Activated CD4-positive, alpha-beta T cell treated with anti-CD3 and anti-CD28 coated beads for 36 hours (primary cell): ENCODE measurements around the gene PLEKHM3. TPM values are rescaled to one million over a fixed set of nuclear protein-coding genes. Genes with fewer than 3 reads are reported as not detected.
A peak's percentile ranks its signal among the peaks of the same experiment; 100 is the strongest.

Source experiments
- ATAC-seq: fragments of 200-7000 bp; cut with Tn5 transposase; one replicate; pipeline ENCODE4 v1.10.0; 2021; ENCODE audit warnings: mild to moderate bottlenecking, moderate library complexity
- CTCF ChIA-PET: fragments of 350-600 bp; sonication (Branson Sonifier 250); formaldehyde crosslinking; loops from one replicate; lab custom pipeline; 2021; ENCODE audit warnings: antibody characterized with exemption; lab: Charles Lee
- POLR2A ChIA-PET: fragments of 350-600 bp; sonication (Branson Sonifier 250); formaldehyde crosslinking; loops from one replicate; lab custom pipeline; 2021; ENCODE audit warnings: antibody characterized with exemption, inconsistent platforms; lab: Charles Lee
- DNase-seq: peaks from one replicate; pipeline ENCODE4 v3.0.0-alpha.2; 2020
- H3K27ac Mint-ChIP-seq: one replicate; pipeline ENCODE4 v1.8.0; 2021; ENCODE audit warnings: mixed read lengths
- H3K27me3 Mint-ChIP-seq: one replicate; pipeline ENCODE4 v1.8.0; 2021; ENCODE audit warnings: mixed read lengths
- H3K36me3 Mint-ChIP-seq: one replicate; pipeline ENCODE4 v1.8.0; 2021; ENCODE audit warnings: low read depth, mixed read lengths
- H3K4me1 Mint-ChIP-seq: one replicate; pipeline ENCODE4 v1.8.0; 2021; ENCODE audit warnings: mixed read lengths
- H3K4me3 Mint-ChIP-seq: one replicate; pipeline ENCODE4 v1.8.0; 2021; ENCODE audit warnings: mild to moderate bottlenecking, moderate library complexity, mixed read lengths
- H3K9me3 Mint-ChIP-seq: one replicate; pipeline ENCODE4 v1.8.0; 2021; ENCODE audit warnings: low read depth, mixed read lengths
- intact Hi-C, 2 experiments: fragments of 100-400 bp; cut with DNase I in 1 of 2; cut with micrococcal nuclease in 1 of 2; formaldehyde crosslinking; loops; one replicate each; pipeline versions ENCODE4 v1.14.2 to v1.15.1; 2022 to 2024; cut with DNase I, micrococcal nuclease
- total RNA-seq, 2 experiments: library from RNA; stranded (reverse); gene quantifications; one replicate each; pipeline ENCODE4 v1.2.3, GENCODE V29; 2021

The PLEKHM3 gene
- total RNA-seq, 2 experiments from 2014 or later = 4.5 to 5.2 TPM

- Mint-ChIP-seq H3K9me3 (no peaks in the 10 kb centered on the region), H3K4me1 (no peaks in the 10 kb centered on the region), H3K36me3 (peaks cover 3% of the 10 kb centered on the region), H3K27me3 (no peaks in the 10 kb centered on the region), H3K4me3 (no peak overlapping the region), H3K27ac (no peak overlapping the region)
- ChIA-PET POLR2A (no interaction called here), CTCF (interaction anchor here (0.6 kb wide), 2 partner anchors 88 to 161 kb away, joined by 3 read pairs; no protein-coding TSS in a partner anchor)
- intact Hi-C loops = no loop called here
- DNase-seq = no peak
- ATAC-seq = no peak
These were observed 127.6 kb downstream of the PLEKHM3 start for GRCh38 chr2:207897541-207898353.

- H3K4me3 Mint-ChIP-seq = no peak overlapping the region
- DNase-seq (no peak), ATAC-seq (no peak)
- H3K27ac Mint-ChIP-seq = no peak overlapping the region
- no peaks in the 10 kb centered on the region for H3K27me3 Mint-ChIP-seq
- no peaks in the 10 kb centered on the region for H3K9me3 Mint-ChIP-seq
- H3K36me3 Mint-ChIP-seq = peaks cover 3% of the 10 kb centered on the region
- intact Hi-C loops = no loop called here
- CTCF ChIA-PET = interaction anchor here (0.6 to 1.2 kb wide), 2 partner anchors 28 to 235 kb away, joined by 3 read pairs; no protein-coding TSS in a partner anchor
- no peaks in the 10 kb centered on the region for H3K4me1 Mint-ChIP-seq
- POLR2A ChIA-PET = no interaction called here
These were observed 128.6 kb downstream of the PLEKHM3 start for GRCh38 chr2:207896525-207897285.

GRCh38 chr2:207895274-207895860, 130.0 kb downstream of the PLEKHM3 start:
- Mint-ChIP-seq H3K27ac (no peak overlapping the region), H3K4me3 (no peak overlapping the region), H3K27me3 (no peaks in the 10 kb centered on the region), H3K9me3 (no peaks in the 10 kb centered on the region), H3K4me1 (no peaks in the 10 kb centered on the region), H3K36me3 (peaks cover 3% of the 10 kb centered on the region)
- intact Hi-C loops = no loop called here
- no peak for DNase-seq
- CTCF ChIA-PET = interaction anchor here (1.2 kb wide), 1 partner anchor 27 kb away, joined by 3 read pairs; no protein-coding TSS in a partner anchor
- no peak for ATAC-seq
- POLR2A ChIA-PET = no interaction called here

- intact Hi-C loops = no loop called here
- CTCF ChIA-PET = no interaction called here
- POLR2A ChIA-PET = interaction anchor here (0.8 kb wide), 1 partner anchor 38 kb away, joined by 3 read pairs; no protein-coding TSS in a partner anchor
- no peaks in the 10 kb centered on the region for H3K9me3 Mint-ChIP-seq
- H3K4me3 Mint-ChIP-seq = no peak overlapping the region
- H3K27ac Mint-ChIP-seq = no peak overlapping the region
- H3K27me3 Mint-ChIP-seq = no peaks in the 10 kb centered on the region
- H3K36me3 Mint-ChIP-seq = no peaks in the 10 kb centered on the region
- ATAC-seq (no peak), DNase-seq (no peak)
- no peaks in the 10 kb centered on the region for H3K4me1 Mint-ChIP-seq
These were observed 132.5 kb downstream of the PLEKHM3 start for GRCh38 chr2:207892716-207893402.

- no peaks in the 10 kb centered on the region for H3K36me3 Mint-ChIP-seq
- H3K27ac Mint-ChIP-seq = no peak overlapping the region
- H3K4me1 Mint-ChIP-seq = no peaks in the 10 kb centered on the region
These were observed 134.1 kb downstream of the PLEKHM3 start for GRCh38 chr2:207891086-207891844.

GRCh38 chr2:207887500-207887899, 137.8 kb downstream of the PLEKHM3 start:
- intact Hi-C loops = no loop called here
- DNase-seq (no peak), ATAC-seq (no peak)
- ChIA-PET POLR2A (no interaction called here), CTCF (no interaction called here)
- Mint-ChIP-seq H3K27me3 (no peaks in the 10 kb centered on the region), H3K36me3 (peaks cover 3% of the 10 kb centered on the region), H3K4me1 (peaks cover 3% of the 10 kb centered on the region), H3K4me3 (no peak overlapping the region), H3K27ac (no peak overlapping the region), H3K9me3 (no peaks in the 10 kb centered on the region)

More at GRCh38 chr2:207891086-207891844, 134.1 kb downstream of the PLEKHM3 start:
- Mint-ChIP-seq H3K27me3 (no peaks in the 10 kb centered on the region), H3K9me3 (no peaks in the 10 kb centered on the region), H3K4me3 (no peak overlapping the region)
- ATAC-seq (no peak), DNase-seq (no peak)
- POLR2A ChIA-PET = no interaction called here
- intact Hi-C loops = no loop called here
- CTCF ChIA-PET = no interaction called here

- ChIA-PET CTCF (no interaction called here), POLR2A (no interaction called here)
- intact Hi-C loops = no loop called here
- no peaks in the 10 kb centered on the region for H3K27me3 Mint-ChIP-seq
- no peaks in the 10 kb centered on the region for H3K9me3 Mint-ChIP-seq
- ATAC-seq (no peak), DNase-seq (no peak)
- peaks cover 3% of the 10 kb centered on the region for H3K4me1 Mint-ChIP-seq
- peaks cover 3% of the 10 kb centered on the region for H3K36me3 Mint-ChIP-seq
- H3K27ac Mint-ChIP-seq = no peak overlapping the region
- H3K4me3 Mint-ChIP-seq = no peak overlapping the region
These were observed 140.3 kb downstream of the PLEKHM3 start for GRCh38 chr2:207885010-207885409.

- Mint-ChIP-seq H3K4me3 (no peak overlapping the region), H3K27ac (no peak overlapping the region), H3K4me1 (peaks cover 3% of the 10 kb centered on the region), H3K9me3 (no peaks in the 10 kb centered on the region), H3K27me3 (no peaks in the 10 kb centered on the region), H3K36me3 (peaks cover 3% of the 10 kb centered on the region)
- ChIA-PET CTCF (no interaction called here), POLR2A (no interaction called here)
- DNase-seq = no peak
- intact Hi-C loops = no loop called here
- no peak for ATAC-seq
These were observed 141.2 kb downstream of the PLEKHM3 start for GRCh38 chr2:207884127-207884526.

- ATAC-seq = peak; percentile 53
These were observed 142.1 kb downstream of the PLEKHM3 start for GRCh38 chr2:207883002-207883780.

GRCh38 chr2:207881902-207882301, 143.4 kb downstream of the PLEKHM3 start:
- ATAC-seq = no peak
- intact Hi-C loops = no loop called here
- Mint-ChIP-seq H3K9me3 (no peaks in the 10 kb centered on the region), H3K4me3 (no peak overlapping the region), H3K36me3 (peaks cover 3% of the 10 kb centered on the region), H3K27ac (no peak overlapping the region), H3K27me3 (no peaks in the 10 kb centered on the region), H3K4me1 (peaks cover 3% of the 10 kb centered on the region)
- DNase-seq = no peak
- POLR2A ChIA-PET = no interaction called here
- CTCF ChIA-PET = interaction anchor here (1.1 kb wide), 1 partner anchor 111 kb away, joined by 3 read pairs; no protein-coding TSS in a partner anchor

More at GRCh38 chr2:207883002-207883780, 142.1 kb downstream of the PLEKHM3 start:
- Mint-ChIP-seq H3K4me3 (no peak overlapping the region), H3K27ac (no peak overlapping the region), H3K4me1 (peaks cover 3% of the 10 kb centered on the region), H3K9me3 (no peaks in the 10 kb centered on the region), H3K36me3 (peaks cover 3% of the 10 kb centered on the region), H3K27me3 (no peaks in the 10 kb centered on the region)
- intact Hi-C loops = no loop called here
- POLR2A ChIA-PET = no interaction called here
- CTCF ChIA-PET = interaction anchor here (0.6 to 1.2 kb wide), 3 partner anchors 35 to 157 kb away, joined by 3 to 4 read pairs (median 3); no protein-coding TSS in a partner anchor
- no peak for DNase-seq
